Activated naive CD4-positive, alpha-beta T cell treated with anti-CD3 and anti-CD28 coated beads, Interleukin-2, amount 10 ng/mL, durations not matched to agents 7 days and 5 days (primary cell): ENCODE data around the gene YPEL2.

Experiments used
- CTCF ChIA-PET: fragments of 350-600 bp; sonication (Branson Sonifier 250); formaldehyde crosslinking; loops from one replicate; lab custom pipeline; 2021; ENCODE audit warnings: antibody characterized with exemption; lab: Charles Lee
- DNase-seq: peaks from one replicate; pipeline ENCODE4 v3.0.0-alpha.2; 2020
- H3K27ac Mint-ChIP-seq: one replicate; pipeline ENCODE4 v1.8.0; 2021; ENCODE audit warnings: mild to moderate bottlenecking, moderate library complexity, mixed read lengths
- H3K27me3 Mint-ChIP-seq: one replicate; pipeline ENCODE4 v1.8.0; 2021; ENCODE audit warnings: mild to moderate bottlenecking, mixed read lengths
- H3K36me3 Mint-ChIP-seq: one replicate; pipeline ENCODE4 v1.8.0; 2021; ENCODE audit warnings: mixed read lengths
- H3K4me1 Mint-ChIP-seq: one replicate; pipeline ENCODE4 v1.8.0; 2021; ENCODE audit warnings: mixed read lengths
- H3K4me3 Mint-ChIP-seq: one replicate; pipeline ENCODE4 v1.8.0; 2021; ENCODE audit warnings: mild to moderate bottlenecking, moderate library complexity, mixed read lengths
- H3K9me3 Mint-ChIP-seq: one replicate; pipeline ENCODE4 v1.8.0; 2021; ENCODE audit warnings: mixed read lengths

YPEL2 gene

DNA sequence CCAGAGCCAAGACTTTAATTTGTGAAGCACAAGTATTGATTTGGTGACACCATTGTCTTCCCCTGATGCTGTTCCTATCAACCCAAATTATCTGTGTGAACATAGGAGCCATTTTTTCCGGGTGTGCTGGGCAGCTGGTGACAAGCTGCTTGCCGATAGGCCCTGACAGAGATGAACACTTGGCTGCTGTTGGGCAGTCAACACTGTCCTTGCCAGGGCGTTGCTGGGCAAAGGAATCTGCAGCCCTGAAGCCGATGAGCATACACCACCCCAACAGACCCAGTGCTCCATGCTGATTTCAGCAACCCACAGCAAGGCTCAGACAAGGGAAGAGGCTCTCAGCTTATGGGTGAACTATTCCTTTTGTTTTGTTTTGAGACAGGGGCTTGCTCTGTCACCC, 105.4 kb downstream of the YPEL2 start:
- no peak for DNase-seq
- Mint-ChIP-seq H3K9me3 (peaks cover 6% of the 10 kb centered on the region), H3K36me3 (no peaks in the 10 kb centered on the region), H3K27ac (no peak overlapping the region), H3K27me3 (peaks cover 9% of the 10 kb centered on the region), H3K4me3 (no peak overlapping the region), H3K4me1 (peaks cover 51% of the 10 kb centered on the region)
- CTCF ChIA-PET = interaction anchor here (1.0 to 9.5 kb wide), 7 partner anchors 9 to 125 kb away, joined by 3 to 131 read pairs (median 10); partner anchors contain the start of gene YPEL2

DNA sequence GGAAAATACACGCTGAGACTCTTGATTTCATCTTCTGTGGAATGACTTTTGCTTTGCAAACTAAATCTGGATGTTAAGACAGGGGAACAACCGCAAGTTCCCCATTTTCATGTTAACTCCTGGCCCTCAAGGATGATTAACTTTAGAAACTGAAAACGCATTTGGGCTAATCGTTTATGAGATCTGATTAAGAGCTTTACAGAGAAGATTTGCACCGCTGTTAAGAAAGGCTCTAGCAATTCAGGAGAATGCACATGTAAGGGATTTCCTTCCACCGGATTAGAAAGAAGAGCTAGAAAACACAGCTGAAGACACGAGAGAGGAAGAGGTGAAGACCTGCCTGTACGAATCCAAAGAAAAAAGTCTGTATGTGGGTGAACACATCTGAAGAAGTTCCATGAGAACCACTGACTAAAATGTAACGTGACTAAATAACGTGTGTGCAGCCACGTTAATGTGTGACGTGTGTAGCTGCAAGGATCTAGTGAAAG, 106.4 kb downstream of the YPEL2 start:
- CTCF ChIA-PET = interaction anchor here (1.0 to 9.5 kb wide), 6 partner anchors 10 to 126 kb away, joined by 3 to 131 read pairs (median 50); partner anchors contain the start of gene YPEL2
- Mint-ChIP-seq H3K27me3 (peaks cover 9% of the 10 kb centered on the region), H3K9me3 (peaks cover under 1% of the 10 kb centered on the region), H3K4me3 (no peak overlapping the region), H3K4me1 (peaks cover 51% of the 10 kb centered on the region), H3K27ac (peak overlapping the region; percentile 24), H3K36me3 (no peaks in the 10 kb centered on the region)
- DNase-seq = no peak

DNA sequence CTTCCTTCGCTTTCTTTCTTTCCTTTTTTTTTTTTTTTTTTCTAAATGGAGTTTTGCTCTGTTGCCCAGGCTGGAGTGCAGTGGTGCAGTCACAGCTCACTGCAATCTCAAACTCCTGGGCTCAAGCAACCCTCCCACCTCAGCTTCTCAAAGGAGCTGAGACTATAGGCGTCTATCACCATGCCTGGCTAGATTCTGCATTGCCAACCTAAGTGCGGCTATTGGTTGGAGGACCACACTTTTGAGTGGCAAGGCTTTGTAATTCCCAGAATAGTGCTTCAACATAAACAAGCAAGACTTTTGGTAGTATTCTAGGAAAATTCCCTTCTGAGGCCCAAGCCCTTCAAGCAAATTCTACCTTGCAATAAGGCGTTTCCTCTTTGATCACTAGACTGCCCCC, 107.8 kb downstream of the YPEL2 start:
- peak overlapping the region; percentile 33 for H3K27ac Mint-ChIP-seq
- peak; percentile 26 for DNase-seq

DNA sequence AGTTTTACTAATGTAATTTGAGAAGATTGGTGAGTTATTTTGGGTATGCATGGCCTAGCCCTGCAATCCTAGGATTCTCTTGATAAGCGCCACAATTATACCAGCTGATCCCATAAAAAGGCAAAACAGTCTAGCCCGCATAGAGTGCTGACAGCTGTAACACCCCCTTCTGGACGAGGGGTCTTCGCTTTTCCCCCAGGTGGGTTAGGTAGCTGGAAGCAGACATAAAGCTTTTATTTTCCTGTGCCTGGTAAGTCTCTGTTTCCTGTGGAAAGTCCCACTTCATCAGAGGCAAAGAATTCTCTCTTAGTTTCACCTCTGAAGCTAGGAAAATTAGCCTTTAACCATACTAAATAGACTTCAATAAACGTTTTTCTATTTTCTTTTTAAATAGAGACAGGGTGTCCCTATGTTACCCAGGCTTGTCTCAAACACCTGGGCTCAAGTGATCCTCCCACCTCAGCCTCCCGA, 108.3 kb downstream of the YPEL2 start:
- no peak for DNase-seq
- H3K27ac Mint-ChIP-seq = peak overlapping the region; percentile 33
- H3K27me3 Mint-ChIP-seq = no peaks in the 10 kb centered on the region
- no peaks in the 10 kb centered on the region for H3K9me3 Mint-ChIP-seq
- H3K36me3 Mint-ChIP-seq = no peaks in the 10 kb centered on the region
- CTCF ChIA-PET = interaction anchor here (0.7 to 9.5 kb wide), 9 partner anchors 9 to 220 kb away, joined by 3 to 131 read pairs (median 8); partner anchors contain the start of genes GDPD1 and YPEL2
- peaks cover 53% of the 10 kb centered on the region for H3K4me1 Mint-ChIP-seq
- H3K4me3 Mint-ChIP-seq = peak overlapping the region; percentile 21

More for the DNA sequence above, 107.8 kb downstream of the YPEL2 start:
- H3K36me3 Mint-ChIP-seq = no peaks in the 10 kb centered on the region
- CTCF ChIA-PET = interaction anchor here (0.8 to 9.5 kb wide), 9 partner anchors 9 to 219 kb away, joined by 3 to 131 read pairs (median 8); partner anchors contain the start of genes GDPD1 and YPEL2
- H3K4me3 Mint-ChIP-seq = peak overlapping the region; percentile 8
- no peaks in the 10 kb centered on the region for H3K9me3 Mint-ChIP-seq
- peaks cover 4% of the 10 kb centered on the region for H3K27me3 Mint-ChIP-seq
- H3K4me1 Mint-ChIP-seq = peaks cover 51% of the 10 kb centered on the region

DNA sequence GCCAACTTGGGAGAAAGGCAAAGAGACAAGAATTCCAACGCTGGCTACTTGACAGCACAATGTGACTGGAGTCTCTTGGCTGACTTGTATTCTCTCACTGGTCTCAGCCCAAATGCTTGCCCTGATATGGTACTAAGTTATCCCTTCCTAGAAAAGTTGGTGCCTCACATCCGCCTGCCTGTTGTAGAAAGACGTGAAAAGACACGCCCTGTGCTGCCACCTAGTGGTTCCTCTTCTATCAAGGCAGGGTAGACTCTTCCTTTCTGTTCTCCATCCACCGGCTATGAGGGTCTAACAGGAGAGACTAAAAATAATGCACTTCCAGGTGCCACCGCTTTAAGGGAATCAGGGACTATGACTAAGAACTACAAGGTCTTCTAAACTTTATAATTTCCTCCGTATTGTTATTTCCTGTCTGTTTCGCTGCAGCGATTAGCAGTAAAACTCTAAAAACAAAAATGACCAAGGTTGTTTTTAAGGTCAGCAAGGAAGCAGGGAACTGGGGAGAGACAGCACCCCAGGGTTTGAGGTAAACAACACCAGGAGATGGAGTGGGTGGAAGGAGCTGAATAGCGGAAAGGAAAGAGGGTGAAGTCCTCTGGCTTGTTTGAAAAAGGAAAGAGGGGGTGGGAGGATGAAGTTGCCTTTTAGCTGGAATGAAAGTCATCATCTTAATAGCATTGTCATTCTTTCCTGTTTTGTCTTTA, 109.5 kb downstream of the YPEL2 start:
- Mint-ChIP-seq H3K4me3 (peak overlapping the region; percentile 24), H3K27ac (peak overlapping the region; percentile 33), H3K9me3 (no peaks in the 10 kb centered on the region), H3K27me3 (no peaks in the 10 kb centered on the region), H3K36me3 (no peaks in the 10 kb centered on the region), H3K4me1 (peaks cover 51% of the 10 kb centered on the region)
- peak; percentile 93 for DNase-seq
- CTCF ChIA-PET = interaction anchor here (0.7 to 9.5 kb wide), 19 partner anchors 8 to 221 kb away, joined by 3 to 131 read pairs (median 4); partner anchors contain the start of genes GDPD1 and YPEL2

DNA sequence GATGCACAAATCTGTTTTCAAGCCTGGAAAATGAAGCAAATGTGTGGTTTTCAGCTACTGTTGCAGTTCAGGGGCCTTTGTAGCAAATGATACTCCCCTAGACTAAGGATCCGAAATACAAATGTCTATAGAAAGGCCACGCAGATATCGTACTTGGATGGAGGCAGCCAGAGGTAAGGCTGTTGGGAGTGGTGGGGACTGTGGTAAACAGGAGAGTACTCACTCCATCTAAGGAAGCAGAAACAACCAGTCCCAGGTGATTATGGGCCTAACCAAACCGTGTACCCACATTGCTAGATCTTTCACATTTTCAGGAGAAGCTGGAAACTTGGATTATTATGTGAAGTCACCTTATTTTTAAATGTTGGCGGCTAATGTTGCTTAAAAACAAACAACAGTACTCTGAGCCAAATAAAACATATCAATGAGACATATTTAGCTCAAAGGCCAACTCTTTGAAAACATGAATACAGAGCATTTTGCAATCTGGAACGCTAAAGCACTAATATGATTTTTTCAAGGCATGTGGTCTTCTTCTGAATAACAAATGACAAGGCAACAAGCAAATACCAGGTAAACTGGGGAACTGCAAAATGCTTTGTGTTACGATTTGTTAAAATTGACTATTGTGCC, 110.1 kb downstream of the YPEL2 start:
- Mint-ChIP-seq H3K4me1 (peaks cover 47% of the 10 kb centered on the region), H3K9me3 (no peaks in the 10 kb centered on the region), H3K4me3 (no peak overlapping the region), H3K27ac (peak overlapping the region; percentile 33), H3K27me3 (no peaks in the 10 kb centered on the region), H3K36me3 (no peaks in the 10 kb centered on the region)
- DNase-seq = no peak
- CTCF ChIA-PET = interaction anchor here (0.8 to 9.5 kb wide), 16 partner anchors 9 to 221 kb away, joined by 3 to 131 read pairs (median 4); partner anchors contain the start of genes GDPD1 and YPEL2

DNA sequence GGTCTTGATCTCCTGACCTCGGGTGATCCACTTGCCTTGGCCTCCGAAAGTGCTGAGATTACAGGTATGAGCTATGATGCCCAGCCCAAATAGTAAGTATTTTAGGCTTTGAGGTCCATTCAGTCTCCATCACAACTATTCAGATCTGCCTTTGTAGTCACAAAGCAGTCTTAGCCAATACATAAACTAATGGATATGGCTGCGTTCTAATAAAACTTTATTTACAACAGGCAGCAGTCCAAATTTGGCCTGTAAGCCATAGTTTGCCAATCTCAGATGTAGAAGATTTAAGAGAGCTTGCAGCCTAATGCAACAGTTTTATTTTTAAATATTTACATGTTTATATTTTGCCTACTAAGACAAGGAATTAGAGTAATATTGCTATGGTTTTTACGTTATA, 111.7 kb downstream of the YPEL2 start:
- H3K36me3 Mint-ChIP-seq = no peaks in the 10 kb centered on the region
- H3K4me1 Mint-ChIP-seq = peaks cover 40% of the 10 kb centered on the region
- H3K9me3 Mint-ChIP-seq = no peaks in the 10 kb centered on the region
- CTCF ChIA-PET = interaction anchor here (8.2 to 9.5 kb wide), 3 partner anchors 111 to 132 kb away, joined by 89 to 131 read pairs (median 90); partner anchors contain the start of gene YPEL2
- no peak overlapping the region for H3K4me3 Mint-ChIP-seq
- H3K27ac Mint-ChIP-seq = no peak overlapping the region
- no peaks in the 10 kb centered on the region for H3K27me3 Mint-ChIP-seq
- DNase-seq = no peak
